HPDE6-E6E7 (cell line): Measurements from ENCODE around the gene AXL.
"Not testable (repeated sequence)": the region's sequence is repeated elsewhere in the genome, so short reads cannot be mapped to it uniquely, and the experiment has no call there.

Source experiments
- DNase-seq: peaks from one replicate; pipeline ENCODE4 v3.0.0; 2011; ENCODE audit warnings: missing footprints; ENCODE audit errors: extremely low spot score

Gene AXL

DNA sequence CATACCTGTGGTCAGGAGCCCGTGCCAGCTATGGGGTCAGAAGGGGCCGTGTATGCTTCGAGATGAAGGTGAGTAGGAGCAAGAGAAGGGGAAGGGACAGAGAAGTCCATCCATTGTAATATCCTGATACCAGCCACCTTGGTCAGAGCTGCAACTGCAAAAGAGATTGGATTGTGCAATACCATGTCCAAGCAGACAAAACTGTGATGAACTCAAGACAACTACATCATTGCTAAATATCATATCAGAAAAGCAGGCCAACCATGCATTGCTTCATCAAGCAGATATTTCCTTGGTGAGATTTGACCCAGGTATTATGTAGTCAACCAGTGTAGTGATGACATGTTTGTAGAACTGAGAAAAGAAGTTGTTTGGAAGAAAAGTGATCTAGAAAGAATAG lies 57.2 kb downstream of the AXL start:
- DNase-seq: no peak

DNA sequence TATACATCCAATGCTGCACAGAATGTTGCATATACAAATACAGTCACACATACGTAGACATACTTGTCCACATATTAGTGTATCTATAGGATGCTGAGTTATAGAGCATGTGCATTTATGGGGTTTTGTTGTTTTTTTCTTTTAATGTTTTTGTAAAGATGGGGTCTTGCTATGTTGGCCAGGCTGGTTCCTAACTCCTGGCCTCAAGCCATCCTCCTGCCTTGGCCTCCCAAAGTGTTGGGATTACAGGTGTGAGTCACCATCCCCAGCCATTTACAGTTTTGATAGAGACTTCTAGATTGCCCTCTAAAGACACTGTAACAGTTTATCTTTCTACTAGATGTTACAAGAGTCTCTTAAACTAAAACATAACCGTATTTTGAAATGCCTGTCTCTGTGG lies 59.5 kb downstream of the AXL start:
- DNase-seq: no peak

DNA sequence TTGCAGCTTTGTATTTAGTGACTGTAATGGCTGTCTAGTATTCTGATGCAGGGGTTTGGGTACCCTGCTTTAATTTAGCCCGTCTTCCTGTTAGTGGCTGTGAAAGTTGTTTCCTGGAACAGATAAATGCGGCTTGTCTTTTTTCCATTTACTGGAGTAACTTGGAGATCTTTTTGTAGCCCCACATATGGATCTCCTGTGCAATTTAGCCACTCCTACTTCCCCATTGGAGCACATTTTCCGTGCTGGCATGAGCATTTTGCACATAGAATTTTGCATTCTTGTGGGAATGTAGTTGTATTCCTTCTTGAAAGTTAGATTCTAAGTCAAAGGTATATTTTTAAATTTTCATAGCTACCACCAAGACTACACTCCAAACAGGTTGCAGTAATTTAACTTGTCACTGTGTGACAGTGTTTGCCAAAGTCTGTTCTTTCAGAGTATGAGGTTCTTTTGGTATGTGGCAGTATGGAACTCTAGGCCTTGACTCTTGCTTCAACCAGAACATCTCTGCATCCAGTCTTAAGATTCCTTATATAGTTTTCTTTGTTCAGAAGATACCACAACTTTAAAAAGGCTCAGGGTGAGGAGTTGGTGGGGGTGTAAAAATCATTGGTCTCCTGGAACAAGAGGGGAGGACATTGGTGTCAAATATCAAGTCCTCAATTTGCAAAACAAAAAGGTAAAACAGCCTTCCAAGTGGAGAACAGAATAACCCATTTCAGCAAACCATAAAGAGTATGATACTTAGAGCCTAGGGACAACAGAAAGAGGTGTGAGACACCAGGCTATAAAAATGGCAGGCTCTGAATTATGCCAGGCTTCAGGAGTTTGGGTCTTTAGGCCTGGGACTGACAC lies 69.9 kb downstream of the AXL start:
- no peak for DNase-seq

DNA sequence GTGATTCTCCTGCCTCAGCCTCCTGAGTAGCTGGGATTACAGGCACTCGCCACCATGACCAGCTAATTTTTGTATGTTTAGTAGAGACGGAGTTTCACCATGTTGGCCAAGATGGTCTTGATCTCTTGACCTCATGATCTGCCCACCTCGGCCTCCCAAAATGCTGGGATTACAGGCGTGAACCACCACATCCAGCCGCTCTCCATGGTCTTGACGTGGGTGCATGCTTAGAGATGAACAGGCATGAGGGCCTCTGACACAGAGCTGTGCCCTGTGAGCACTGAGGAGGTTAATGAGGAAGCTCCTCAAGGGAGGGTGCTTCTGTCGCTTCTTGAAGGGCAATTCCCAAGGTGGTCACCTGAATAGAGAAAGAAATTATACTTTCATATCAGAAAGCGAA lies 70.8 kb downstream of the AXL start:
- not testable (repeated sequence) for DNase-seq

DNA sequence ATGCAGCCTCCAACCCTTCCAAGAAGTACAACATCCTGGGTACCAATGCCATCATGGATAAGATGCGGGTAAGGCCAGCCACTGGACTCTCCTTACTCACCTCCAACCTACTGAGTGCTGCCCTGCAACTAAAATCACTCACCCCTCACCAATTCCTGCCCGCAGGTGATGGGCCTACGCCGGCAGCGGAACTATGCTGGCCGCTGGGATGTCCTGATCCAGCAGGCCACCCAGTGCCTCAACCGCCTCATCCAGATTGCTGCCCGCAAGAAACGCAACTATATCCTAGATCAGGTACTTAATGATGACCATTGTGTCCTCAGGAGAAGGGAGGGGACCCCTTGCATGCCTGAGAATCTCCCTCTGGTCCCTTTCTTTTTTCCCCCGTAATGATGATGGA lies 75.4 kb downstream of the AXL start:
- DNase-seq: no peak

DNA sequence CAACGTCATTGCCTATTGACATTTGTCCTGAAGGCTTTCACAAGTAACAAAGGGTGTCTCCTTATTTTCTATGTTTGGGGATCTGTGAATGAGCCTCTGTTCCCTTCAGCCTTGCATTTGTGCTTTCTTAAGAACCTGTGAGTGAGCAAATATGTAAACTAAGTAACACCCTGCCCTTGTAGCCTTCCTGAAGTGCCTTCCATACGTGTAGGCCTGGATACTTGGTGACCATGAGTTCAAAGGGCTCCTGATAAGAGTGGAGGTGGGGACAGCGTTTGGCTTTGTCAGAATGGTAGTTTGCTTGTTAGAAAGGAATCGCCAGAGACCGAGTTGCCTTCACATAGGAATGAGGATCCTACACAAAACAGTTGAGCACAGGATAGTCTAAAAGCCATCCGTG lies 76.5 kb downstream of the AXL start:
- no peak for DNase-seq

DNA sequence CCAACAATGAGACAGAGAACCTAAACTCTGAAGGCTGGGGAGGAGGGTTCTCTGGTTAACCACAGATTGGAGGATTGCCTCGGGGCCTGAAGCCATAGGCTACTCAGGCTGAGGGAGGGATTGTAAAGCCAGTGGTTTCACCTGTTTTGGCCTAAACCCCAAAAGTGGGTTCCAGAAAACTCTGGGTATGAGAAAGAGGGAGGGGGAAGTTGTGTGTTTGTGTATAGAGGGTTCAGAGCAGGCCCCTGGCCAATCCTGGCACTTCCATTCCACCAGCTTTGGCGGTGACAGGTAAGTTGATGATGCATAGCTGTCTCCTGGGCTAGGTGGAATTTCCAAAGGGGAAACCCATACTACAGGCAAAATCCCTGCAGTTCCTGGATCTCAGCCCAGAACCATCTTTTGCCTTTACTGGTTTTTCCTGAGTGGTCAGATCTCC lies 77.4 kb downstream of the AXL start:
- no peak for DNase-seq

DNA sequence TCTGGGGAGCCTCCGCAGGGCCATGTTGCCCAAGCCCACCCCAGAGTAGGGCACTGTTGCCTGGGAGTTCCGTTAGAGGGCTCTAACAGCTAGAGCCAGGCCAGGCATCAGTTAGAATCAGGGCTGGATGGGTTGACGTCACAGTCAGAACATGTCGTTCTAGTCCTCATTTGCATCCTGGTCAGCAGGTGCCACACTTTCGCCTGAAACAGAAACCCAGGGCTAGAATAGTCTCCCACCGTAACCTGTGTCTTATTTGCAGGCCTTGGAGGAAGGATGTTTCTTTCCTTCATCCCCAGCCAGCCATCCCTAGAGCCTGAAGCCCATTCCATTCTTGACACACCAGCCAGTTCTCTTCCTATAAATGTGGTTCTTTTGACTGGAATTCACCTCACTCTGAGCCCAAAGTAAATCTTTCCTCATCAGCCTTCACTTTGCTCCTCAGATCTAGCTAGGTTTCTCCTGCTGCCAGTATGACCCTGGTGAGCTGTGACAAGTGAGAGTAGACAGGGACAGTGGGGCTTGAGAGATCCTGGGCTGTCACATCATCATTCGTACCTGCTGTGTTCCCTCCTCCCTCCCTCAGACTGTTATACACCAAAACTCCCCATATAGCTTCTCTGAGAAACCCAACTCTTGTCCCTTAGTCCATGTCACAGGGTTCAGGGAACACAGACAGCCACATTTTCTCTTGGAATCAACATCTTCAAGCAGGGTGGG lies 78.8 kb downstream of the AXL start:
- no peak for DNase-seq

DNA sequence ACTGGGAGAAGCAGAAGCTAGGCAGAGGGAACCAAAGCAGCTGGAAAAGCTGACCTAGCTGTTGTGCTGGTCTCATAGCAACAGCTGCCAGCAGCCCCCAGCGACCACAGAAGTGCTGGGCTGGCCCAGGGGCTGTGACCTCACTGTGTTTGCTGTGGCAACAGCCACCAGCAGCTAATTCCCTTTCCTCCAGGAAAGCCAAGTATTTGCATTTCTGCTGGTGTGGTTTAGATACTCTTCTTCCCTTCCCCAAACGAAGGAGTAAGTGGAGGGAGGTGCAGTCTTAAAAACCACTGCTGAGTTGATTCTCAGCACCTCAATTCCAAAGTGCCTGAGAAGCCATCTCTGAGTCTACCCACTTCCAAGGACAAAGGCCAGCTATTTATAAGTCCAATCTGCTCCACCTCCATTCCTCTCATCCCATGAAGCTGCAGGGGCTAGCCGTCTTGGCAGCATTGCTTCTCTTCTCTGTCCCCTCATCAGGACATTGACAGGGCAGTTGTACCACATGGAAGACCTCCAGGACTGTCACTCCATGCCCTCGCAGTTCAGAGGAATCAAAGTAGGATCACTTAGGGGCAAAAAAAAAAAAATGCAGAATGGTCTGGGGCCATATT lies 79.4 kb downstream of the AXL start:
- DNase-seq: no peak

DNA sequence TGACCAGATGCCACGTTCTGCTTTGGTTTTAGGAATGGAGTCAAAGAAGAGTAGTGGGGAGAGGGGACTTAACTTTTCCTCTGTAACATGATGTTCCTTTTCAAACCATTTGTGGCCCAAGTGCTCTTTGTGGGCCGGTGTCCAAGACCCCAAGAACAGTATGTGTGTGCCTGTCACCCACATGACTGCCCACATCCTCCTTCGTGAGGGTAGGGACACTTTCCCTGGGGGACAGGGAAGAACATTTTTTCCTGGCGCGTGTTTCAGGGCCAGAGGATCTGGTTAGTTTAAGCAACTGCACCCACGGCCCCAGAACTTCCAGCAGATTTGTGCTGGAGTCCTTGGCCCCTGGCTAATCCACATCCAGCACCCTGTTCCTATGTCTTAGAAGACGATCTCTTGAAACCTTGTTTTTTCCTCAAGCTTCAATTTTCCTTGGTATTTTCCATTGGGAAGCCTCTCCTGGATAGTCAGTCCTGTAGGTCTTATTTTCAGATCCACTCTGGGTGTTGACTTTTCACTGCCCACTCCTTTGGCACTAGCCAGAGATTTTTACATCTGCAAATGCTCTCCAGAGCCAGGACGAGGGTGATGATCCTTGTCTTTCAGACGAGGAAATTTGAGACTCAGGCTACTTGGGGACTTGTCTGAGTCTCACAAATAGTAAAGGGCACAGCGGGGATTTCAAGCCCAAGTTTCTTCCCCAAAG lies 80.2 kb downstream of the AXL start:
- no peak for DNase-seq

DNA sequence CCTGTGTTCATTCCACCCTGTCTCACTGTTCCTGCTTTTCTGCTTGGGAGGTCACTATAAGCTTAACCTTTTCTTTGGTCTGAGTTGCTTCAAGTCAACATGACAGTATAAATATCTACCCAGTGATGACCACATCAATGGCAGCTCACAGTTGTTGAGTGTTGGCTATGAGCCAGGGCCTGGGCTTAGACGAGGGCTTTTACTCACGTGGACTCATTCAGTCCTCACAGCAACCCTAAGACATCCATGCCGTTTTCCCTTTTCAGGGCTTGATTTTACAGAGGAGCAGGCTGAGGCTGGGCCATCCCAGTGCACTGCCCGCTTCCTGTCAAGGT lies 80.7 kb downstream of the AXL start:
- DNase-seq: no peak

DNA sequence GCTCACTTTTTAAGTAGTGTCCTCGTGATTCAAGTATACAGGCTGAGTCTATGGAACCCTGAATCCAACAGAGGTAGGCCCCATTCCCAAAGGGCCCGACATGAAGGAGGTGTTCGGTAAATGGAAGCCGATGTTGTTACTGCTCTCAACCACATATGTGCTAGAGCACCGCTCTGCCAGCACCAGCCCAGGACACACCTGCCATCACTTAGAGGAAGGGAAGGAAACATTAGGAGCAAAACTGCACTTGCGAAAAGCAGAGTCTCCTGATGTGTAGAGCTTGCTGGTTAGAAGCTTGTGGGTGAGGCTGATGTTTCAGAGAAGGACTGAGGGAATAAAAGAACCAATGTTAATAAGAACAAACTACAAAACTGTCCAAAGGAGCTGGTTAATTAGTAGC lies 81.5 kb downstream of the AXL start:
- no peak for DNase-seq

DNA sequence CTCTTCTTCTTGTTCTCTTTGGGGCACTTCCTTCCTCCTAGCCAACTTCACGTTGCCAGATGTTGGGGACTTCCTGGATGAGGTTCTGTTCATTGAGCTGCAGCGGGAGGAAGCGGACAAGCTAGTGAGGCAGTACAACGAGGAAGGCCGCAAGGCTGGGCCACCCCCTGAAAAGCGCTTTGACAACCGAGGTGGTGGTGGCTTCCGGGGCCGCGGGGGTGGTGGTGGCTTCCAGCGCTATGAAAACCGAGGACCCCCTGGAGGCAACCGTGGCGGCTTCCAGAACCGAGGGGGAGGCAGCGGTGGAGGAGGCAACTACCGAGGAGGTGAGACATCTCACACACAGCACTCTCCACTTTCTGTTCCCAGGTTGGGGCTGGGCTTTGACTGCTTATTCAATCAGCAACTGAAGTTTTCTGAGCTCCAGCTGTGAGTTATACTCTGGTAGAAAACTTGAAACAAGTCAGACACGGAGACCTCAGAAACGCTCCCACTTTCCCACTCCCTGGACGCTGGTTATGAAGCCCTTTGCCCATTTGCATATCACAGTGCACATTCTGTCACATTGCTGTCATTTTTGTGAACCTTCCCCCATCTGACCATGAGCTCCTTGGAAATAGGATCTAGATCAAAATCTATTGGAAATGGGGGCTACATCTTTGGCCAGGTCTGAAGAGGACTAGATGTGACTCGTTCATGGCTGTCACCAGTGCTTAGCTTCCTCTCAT lies 83.8 kb downstream of the AXL start:
- DNase-seq: no peak

DNA sequence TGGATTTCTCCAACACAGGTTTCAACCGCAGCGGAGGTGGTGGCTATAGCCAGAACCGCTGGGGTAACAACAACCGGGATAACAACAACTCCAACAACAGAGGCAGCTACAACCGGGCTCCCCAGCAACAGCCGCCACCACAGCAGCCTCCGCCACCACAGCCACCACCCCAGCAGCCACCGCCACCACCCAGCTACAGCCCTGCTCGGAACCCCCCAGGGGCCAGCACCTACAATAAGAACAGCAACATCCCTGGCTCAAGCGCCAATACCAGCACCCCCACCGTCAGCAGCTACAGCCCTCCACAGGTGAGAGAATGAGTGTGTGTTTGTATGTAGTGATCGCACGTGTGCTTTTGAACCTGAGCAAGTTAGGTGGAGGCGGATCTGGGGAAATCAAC lies 84.9 kb downstream of the AXL start:
- DNase-seq: no peak

DNA sequence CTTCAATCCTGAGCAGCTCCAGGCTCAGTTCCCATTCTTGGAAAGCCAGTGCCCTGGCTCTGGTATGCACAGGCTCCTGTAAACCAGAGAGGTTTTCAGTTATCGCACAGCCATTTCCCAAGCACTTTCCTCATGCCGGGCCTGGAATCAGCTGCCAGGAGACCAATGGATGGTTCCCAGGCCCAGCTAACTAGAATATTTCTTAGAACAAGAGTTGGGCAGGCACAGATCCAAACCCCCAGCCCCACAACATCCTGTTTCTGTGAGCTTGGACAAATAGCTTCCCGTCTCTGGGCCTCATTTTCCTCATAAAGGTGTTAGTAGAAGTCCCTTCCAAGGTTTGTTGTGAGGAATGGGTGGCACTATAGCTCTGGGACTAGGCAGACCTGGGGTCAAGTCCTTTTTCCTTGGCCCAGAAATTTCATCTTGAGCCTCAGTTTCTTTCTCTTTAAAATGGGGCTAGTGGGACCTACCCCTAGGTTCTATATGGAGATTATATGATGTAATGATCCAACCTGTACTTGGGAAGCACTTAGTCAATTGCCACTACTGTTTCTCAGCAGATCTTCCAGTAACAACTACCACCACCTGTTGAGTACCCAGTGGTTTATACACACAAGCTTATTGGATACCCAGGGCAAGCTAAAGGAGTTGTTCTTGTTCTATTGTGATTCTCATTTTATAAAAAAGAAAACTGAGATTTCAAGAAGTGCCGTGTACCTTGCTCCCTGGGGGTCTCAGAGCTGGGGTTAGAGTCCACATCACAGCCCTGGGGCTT lies 85.9 kb downstream of the AXL start:
- no peak for DNase-seq

DNA sequence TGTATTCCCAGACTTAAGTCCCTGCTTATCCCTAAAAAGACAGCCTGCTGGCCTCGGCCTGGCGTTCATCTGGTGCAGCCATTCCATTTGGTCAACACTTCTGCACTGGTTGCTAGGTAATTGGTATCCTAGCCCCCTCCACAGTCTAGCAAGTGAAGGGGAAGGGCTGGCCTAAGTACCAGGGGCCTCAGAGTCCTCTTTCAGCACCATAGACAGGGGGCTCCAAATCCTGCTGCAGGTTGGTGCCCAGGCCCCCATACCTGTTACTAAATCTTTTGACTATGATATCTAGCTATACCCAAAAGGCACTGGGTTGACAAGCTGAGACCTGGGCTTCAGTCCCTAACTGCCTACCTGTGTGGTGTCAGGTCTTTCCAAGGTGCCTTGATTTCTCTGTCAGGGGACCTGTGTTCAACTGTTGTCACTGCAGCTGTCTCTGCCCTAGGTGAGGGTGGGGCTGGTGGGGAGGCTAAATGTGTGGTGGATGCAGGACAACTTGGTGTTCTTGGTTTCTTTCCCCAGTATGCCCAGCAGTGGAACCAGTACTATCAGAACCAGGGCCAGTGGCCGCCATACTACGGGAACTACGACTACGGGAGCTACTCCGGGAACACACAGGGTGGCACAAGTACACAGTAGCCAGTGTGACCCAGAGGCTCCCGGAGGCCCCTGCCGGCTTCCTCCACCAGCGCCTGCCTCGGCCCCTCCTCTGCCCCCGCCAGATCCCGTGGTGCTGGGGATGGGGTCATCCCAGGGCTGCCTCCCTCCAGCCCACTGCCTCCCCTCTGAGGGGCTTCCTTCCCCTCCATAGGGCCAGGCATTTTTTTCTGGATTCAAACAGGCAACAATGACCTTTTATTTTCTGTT lies 87.1 kb downstream of the AXL start:
- DNase-seq: no peak

DNA sequence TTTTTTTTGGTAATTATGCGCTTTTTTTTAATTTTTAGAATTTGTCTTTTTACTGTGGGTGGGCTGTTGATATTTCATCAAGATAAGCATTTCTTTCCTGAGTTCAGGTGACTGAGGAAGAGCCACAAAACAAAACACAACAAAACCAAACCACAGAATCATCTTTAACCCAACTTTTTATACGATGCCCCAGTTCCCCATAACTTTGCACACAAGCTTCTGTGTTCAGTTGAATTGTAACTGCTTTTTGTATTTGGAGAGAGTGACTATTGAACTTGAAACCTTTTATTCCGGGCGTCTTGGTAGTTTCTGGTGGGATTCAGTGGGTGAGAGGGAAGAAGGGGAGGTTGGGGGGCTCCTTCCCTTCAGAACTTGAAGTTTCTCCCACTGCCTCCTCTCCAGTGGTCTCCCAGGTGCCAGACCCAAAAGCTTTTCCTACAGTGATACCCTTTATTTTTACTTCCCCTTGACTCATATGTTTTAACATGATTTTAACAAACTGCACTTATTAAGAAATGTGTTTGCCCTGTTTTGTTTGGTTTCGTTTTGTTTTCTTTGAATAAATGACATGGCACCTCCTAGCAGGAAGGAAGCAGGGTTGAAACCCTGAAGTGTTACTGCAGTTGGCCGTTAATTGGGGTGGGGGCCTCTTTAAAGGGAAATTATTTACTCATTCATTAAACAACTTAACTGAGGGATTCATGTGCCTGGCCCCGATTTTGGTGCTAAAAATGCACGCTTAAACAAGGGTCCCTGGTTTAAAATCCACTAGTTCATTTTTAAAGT lies 88.3 kb downstream of the AXL start:
- no peak for DNase-seq

DNA sequence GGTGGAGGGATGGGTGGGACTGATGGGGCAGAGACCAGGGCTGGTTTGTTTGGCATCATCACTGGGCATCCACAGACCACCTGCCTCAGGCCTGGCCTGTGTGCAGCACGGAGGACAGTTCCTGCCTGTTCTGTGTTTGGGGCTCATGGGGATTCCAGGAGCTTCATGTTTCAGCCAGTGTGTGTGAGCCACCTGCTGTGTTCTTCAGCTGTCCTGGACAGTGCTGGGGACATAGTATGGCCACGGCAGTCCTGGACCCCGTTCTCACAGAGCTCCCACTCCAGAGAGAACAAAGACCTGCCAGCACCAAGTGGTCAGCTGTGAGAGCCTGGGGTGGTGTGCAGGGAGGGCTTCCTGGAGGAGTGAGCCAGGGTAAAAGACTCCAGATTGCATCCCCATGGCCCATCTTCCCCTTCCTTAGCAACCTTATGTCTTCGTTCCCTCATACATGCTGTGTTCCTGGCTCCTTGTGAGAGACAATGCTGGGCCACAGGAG lies 89.0 kb downstream of the AXL start:
- DNase-seq: no peak
